ENCODE data around the gene BRICD5.
A peak's percentile ranks its signal among the peaks of the same experiment; 100 is the strongest.

The BRICD5 gene

DNA sequence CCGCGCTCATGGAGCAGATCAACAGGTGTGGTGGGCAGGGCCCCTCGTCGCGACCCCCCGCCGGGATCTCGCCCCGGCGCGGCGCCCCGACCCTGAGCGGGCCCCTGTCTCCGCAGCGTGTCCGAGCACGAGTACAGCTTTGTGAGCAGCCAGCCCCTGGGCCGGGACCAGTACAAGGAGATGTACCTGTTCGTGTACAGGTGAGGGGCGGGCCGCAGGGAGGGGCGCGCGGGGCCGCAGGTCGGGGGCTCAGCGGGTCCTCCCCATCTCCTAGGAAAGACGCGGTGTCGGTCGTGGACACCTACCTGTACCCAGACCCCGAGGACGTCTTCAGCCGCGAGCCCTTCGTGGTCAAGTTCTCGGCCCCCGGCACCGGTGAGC, 26.4 kb upstream of the BRICD5 start:
- no peak for DNase-seq

- DNase-seq: peak in 1 of 2 experiments; percentile 41
Measured at GRCh38 chr16:2236337-2237101, 25.9 kb upstream of the BRICD5 start, which contains the start of gene DNASE1L2. DNASE1L2 (plus strand) TSS chr16:2236444; CDS start chr16:2236817, 373 bp downstream.

DNA sequence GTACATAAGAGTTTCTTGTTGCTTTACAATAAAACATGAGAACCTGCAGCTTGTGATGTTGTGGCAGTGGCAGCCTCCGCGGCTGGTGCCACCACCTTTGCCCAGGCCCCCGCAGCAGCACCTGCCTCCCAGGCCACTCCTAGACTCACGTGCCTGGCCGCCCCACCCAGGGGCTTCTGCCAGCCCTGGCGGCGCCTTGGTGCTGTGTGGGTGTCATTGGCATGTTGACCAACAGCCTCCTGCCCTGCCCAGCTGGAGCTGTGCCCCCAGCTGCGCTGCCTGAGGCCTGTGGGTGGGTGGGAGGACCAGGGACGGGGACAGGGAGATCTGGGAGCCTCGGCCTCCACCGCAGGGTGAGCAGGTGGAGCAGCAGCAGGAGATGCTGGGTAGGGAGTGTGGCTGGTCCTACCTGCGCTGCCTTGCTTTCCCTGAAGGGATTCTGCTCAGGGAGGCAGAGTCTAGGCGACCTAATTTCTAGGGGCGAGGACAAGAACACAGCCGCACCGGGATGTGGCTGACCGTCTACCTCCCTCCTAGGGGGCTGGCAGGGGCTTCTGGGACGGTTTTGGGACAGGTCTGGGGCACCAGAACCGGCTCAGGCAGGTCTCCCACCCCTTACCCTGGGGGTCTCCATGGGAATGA, 25.2 kb upstream of the BRICD5 start:
- DNase-seq: no peak

GRCh38 chr16:2235234-2235651, 24.6 kb upstream of the BRICD5 start:
- no peak for DNase-seq

DNA sequence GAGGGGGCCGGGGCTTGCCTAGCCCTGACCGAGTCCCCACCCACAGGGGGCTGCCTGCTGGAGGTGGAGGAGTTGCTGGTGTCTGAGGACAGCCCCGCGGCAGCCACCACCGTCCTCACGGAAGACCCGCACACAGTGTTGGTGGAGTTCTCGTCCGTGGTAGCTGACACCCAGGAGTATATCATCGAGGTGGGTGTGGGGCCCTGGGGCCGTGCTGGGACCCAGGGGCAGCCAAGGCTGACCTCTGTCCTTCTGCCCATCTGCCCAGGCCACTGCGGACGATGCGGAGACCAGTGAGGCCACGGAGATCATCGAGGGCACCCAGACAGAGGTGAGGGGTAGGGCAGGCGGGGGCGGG, 24.1 kb upstream of the BRICD5 start:
- no peak for DNase-seq

DNA sequence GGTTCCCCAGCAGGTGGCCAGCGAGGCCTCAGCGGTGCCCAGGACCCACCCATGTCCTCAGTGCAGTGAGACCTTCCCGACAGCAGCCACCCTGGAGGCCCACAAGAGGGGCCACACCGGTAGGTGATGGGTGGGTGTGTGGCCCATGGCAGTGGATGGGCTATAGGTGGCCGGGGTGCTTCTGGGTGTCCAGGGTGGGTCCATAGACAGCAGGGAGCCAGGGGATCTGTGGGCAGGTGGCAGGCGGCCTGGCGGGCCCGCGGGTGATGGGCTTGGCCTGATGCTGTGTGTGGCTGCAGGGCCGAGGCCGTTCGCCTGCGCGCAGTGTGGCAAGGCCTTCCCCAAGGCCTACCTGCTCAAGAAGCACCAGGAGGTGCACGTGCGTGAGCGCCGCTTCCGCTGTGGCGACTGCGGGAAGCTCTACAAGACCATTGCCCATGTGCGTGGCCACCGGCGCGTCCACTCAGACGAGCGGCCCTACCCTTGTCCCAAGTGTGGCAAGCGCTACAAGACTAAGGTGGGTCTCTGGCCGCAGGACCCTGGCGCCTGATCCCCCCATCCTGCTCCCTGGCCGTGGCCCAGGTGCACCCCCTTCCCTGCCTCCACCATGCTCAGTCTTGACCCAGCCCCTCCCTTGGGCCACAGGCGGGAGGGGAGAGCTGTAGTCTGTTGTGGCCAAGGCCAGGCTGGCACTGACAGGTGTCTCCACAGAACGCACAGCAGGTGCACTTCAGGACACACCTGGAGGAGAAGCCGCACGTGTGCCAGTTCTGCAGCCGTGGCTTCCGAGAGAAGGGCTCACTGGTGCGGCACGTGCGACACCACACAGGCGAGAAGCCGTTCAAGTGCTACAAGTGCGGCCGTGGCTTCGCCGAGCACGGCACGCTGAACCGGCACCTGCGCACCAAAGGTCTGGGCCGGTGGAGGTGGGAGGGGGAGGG, 23.5 kb upstream of the BRICD5 start:
- DNase-seq: no peak

DNA sequence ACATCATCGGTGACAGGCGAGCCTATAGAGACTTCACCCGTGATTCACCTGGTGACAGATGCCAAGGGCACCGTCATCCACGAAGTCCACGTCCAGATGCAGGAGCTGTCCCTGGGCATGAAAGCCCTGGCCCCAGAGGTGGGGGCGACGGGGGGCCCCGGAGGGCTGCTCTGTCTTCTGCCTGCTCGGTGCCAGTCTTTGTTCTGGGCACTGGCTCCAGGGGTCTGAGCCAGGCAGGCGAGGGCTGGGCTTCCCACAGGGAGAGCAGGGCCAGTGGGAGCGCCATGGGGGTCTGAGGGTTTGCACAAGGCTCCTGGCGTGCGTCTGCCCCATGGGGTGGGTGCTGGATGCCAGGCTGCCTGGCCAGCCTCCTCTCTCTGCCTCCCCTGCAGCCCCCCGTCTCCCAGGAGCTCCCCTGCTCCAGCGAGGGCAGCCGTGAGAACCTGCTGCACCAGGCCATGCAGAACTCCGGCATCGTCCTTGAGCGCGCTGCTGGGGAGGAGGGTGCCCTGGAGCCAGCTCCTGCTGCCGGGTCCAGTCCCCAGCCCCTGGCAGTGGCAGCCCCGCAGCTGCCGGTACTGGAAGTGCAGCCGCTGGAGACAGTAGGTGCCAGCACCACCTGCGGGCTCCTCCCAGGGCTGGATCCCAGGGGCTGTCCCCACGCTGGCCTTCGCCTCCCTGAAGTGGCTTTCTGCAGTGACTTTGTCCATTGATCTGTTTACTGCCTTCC, 22.5 kb upstream of the BRICD5 start:
- DNase-seq: no peak

GRCh38 chr16:2232094-2232990, 21.7 kb upstream of the BRICD5 start:
- no peak for DNase-seq

- no peak for DNase-seq
Measured at GRCh38 chr16:2231016-2231931, 20.6 kb upstream of the BRICD5 start.

GRCh38 chr16:2230376-2230775, 19.7 kb upstream of the BRICD5 start:
- DNase-seq: no peak

DNA sequence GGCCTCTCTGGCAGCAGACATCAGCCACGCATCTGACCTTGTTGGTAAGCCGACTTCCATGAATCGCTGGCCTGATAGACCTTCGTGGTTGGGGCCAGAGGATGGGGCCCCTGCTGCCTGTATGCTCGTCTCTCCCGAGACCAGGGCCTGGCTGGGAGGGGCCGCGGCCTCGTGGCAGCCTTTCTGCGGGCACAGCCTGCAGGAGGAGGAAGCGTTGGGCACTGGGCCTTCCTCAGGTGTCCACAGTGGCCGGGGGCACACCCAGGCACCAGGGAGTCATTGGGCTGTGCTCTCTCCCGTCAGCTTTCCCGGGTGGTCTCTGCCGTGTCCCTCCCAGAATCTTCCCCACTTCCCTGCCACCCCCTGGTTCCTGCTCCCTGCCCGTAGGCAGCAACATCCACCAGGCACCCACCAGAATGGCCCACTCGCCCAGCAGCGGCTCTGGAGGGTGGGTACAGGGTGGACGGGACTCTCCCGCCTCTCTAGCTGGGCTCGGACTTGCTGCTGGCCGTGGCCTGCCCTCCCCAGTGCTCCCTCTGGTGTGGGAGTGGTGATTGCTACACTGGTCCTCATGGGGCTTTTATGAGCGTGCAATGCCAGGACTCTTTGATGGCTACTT, 19.1 kb upstream of the BRICD5 start:
- no peak for DNase-seq

- no peak for DNase-seq
Measured at GRCh38 chr16:2229091-2229490, 18.4 kb upstream of the BRICD5 start.

- no peak for DNase-seq
Measured at GRCh38 chr16:2228161-2228824, 17.6 kb upstream of the BRICD5 start.

- no peak for DNase-seq
Measured at GRCh38 chr16:2226918-2227317, 16.3 kb upstream of the BRICD5 start.

DNA sequence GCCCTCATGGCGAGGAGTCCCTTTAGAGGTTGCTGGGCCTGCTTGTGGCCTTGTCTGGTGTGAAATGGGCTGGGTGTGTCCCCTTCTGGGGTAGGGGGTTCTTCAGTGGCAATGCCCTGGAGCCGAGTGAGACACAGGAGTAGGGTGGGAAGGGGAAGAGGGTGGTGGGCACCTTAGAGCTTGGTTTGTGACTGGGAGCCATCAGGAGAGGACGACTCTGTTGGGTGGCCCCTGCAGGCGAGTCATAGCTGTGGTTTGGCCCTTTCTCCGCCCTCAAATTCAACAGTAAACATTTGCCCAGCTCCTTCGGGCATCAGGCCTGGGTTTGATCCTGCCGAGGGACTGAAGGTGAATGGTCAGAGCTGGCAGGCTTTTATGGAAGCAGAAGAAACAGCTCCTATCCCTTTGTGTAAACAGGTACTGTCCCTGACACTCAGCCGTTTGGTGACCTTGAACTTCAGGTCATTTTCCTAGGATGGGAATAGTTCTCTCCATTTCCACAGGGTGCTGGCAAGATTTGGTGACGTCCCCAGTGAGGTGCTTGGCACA, 15.7 kb upstream of the BRICD5 start:
- DNase-seq: no peak

DNA sequence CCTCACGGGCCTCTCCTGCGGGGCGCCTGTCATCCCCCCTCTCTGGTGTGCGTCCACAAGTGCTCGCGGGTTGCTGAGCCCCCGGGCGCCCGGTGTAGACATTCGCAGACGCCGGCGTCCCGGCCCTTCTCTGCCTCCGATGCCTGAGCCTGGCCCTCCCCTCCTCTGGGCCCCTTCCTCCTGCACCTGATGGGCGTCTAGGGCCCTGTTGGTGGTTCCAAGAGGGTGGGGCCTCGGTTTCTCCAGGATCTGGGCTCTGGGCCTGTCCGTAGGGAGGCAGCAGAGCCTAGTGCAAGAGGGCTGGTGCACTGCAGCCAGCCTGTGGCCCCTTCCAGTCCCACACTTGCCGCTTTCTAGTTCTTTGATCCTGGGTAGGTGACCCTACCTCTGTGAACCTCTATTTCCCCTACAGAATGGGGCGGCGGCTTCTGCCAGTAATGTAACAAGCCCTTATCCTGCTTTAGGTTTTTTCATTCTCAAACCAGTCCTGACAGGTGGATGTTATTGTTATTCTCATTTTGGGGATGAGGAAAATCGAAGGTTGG, 13.4 kb upstream of the BRICD5 start:
- DNase-seq: peak; percentile 55 to 62

- peak; percentile 100 for DNase-seq
Measured at GRCh38 chr16:2223221-2223941, 12.7 kb upstream of the BRICD5 start, which contains the start of gene E4F1. E4F1 (plus strand) TSS chr16:2223591; CDS start chr16:2223614, 23 bp downstream.

DNA sequence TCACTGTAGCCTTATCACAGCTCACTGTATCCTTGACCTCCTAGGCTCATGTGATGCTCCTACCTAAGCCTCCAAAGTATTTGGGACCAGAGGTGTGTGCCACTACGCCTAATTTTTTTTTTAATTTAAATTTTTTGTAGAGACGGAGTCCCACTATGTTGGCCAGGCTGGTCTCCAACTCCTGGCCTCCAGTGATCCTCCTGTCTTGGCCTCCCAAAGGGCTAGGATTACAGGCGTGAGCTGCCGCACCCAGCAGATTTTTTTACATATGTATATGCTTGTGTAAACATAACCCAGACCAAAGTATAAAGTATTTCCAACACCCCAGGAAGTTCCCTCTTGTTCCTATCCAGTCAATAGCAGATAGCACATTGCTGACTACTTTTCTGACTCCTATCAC, 5.7 kb upstream of the BRICD5 start:
- no peak for DNase-seq

All from activated T-cell treated with anti-CD3 and anti-CD28 coated beads, Interleukin-2, amount 50 U/mL, for 48 hours (primary cell).